Nephron progenitor cell (in vitro differentiated cells): ENCODE results near the gene TRMT61A.

Experiments
- DNase-seq: peaks from one replicate; pipeline ENCODE4 v3.0.0; 2021
- H3K27ac Mint-ChIP-seq: 2 replicates; pipeline ENCODE4 v1.8.0; 2021; ENCODE audit warnings: mild to moderate bottlenecking, moderate library complexity, mixed read lengths
- H3K27me3 Mint-ChIP-seq: 2 replicates; pipeline ENCODE4 v1.8.0; 2021; ENCODE audit warnings: mild to moderate bottlenecking, low read depth, mixed read lengths; ENCODE audit not compliant: poor library complexity
- H3K36me3 Mint-ChIP-seq: 2 replicates; pipeline ENCODE4 v1.8.0; 2021; ENCODE audit warnings: low read depth, mixed read lengths
- H3K4me1 Mint-ChIP-seq: 2 replicates; pipeline ENCODE4 v1.8.0; 2021; ENCODE audit warnings: mixed read lengths
- H3K4me3 Mint-ChIP-seq: 2 replicates; pipeline ENCODE4 v1.8.0; 2021; ENCODE audit warnings: mild to moderate bottlenecking, moderate library complexity, mixed read lengths
- H3K9me3 Mint-ChIP-seq: 2 replicates; pipeline ENCODE4 v1.8.0; 2021; ENCODE audit warnings: mild to moderate bottlenecking, moderate library complexity, mixed read lengths
- CTCF ChIP-seq: fragments of 200-600 bp; sonication (generic); IDR thresholded peaks from 2 replicates; pipeline ENCODE4 v1.5.0; 2021; ENCODE audit warnings: antibody characterized with exemption

TRMT61A gene

GRCh38 chr14:103512701-103513611 is 16.0 kb upstream of the TRMT61A start:
- no peak for TF ChIP-seq CTCF
- no peak overlapping the region for H3K4me3 Mint-ChIP-seq
- H3K27ac Mint-ChIP-seq = peak overlapping the region; percentile 29
- H3K9me3 Mint-ChIP-seq = no peaks in the 10 kb centered on the region
- H3K27me3 Mint-ChIP-seq = peaks cover 9% of the 10 kb centered on the region
- peaks cover 19% of the 10 kb centered on the region for H3K36me3 Mint-ChIP-seq
- peaks cover 32% of the 10 kb centered on the region for H3K4me1 Mint-ChIP-seq
- no peak for DNase-seq

- no peak overlapping the region for H3K4me3 Mint-ChIP-seq
- H3K9me3 Mint-ChIP-seq = no peaks in the 10 kb centered on the region
- H3K27ac Mint-ChIP-seq = no peak overlapping the region
- TF ChIP-seq CTCF = no peak
- H3K4me1 Mint-ChIP-seq = peaks cover 50% of the 10 kb centered on the region
- DNase-seq = no peak
- peaks cover 11% of the 10 kb centered on the region for H3K27me3 Mint-ChIP-seq
- H3K36me3 Mint-ChIP-seq = peaks cover 14% of the 10 kb centered on the region
Measured at GRCh38 chr14:103514596-103515421, 14.2 kb upstream of the TRMT61A start.

- Mint-ChIP-seq H3K9me3 (no peaks in the 10 kb centered on the region), H3K36me3 (peaks cover 13% of the 10 kb centered on the region), H3K4me1 (peaks cover 40% of the 10 kb centered on the region), H3K4me3 (no peak overlapping the region), H3K27me3 (peaks cover 8% of the 10 kb centered on the region), H3K27ac (no peak overlapping the region)
- no peak for TF ChIP-seq CTCF
- no peak for DNase-seq
Measured at GRCh38 chr14:103516426-103517173, 12.4 kb upstream of the TRMT61A start.

DNA sequence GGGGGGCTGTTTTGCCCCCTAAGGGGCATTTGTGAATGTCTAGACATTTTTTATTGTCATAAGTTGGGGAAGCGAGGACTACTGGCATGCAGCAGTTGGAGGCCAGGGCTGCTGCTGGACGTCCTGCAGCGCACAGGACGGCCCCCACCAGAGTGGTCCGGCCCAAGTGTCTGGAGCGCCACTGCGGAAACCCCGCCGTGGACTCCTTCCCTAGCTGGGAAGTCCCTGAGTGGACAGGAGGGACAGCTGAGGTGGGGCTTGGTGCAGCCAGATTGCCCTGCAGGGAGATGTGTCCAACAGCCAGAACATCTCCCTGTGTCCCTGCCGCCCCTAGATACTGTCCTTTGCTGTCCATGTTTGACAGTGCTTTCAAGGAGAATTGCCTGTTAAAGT is 11.8 kb upstream of the TRMT61A start:
- TF ChIP-seq CTCF = no peak
- H3K4me1 Mint-ChIP-seq = peaks cover 40% of the 10 kb centered on the region
- no peak overlapping the region for H3K27ac Mint-ChIP-seq
- no peaks in the 10 kb centered on the region for H3K9me3 Mint-ChIP-seq
- DNase-seq = no peak
- H3K4me3 Mint-ChIP-seq = no peak overlapping the region
- peaks cover 12% of the 10 kb centered on the region for H3K36me3 Mint-ChIP-seq
- peaks cover 8% of the 10 kb centered on the region for H3K27me3 Mint-ChIP-seq

- no peaks in the 10 kb centered on the region for H3K9me3 Mint-ChIP-seq
- H3K27me3 Mint-ChIP-seq = peaks cover 10% of the 10 kb centered on the region
- no peak for DNase-seq
- H3K27ac Mint-ChIP-seq = no peak overlapping the region
- H3K4me1 Mint-ChIP-seq = peaks cover 40% of the 10 kb centered on the region
- peaks cover 8% of the 10 kb centered on the region for H3K36me3 Mint-ChIP-seq
- H3K4me3 Mint-ChIP-seq = no peak overlapping the region
- no peak for TF ChIP-seq CTCF
Measured at GRCh38 chr14:103517721-103518421, 11.1 kb upstream of the TRMT61A start.
